Testis (tissue), 2 donors: ENCODE data around the gene PGLYRP2.

Experiments used
- CTCF ChIP-seq, 3 experiments: fragments of 450-650 bp in 2 of 3; fragments of 200-600 bp in 1 of 3; sonication (generic) in 1 of 3; IDR thresholded peaks; one replicate each; pipeline ENCODE4 v1.5.1; 2016 to 2019; ENCODE audit warnings: antibody characterized with exemption in 3 of 3, mild to moderate bottlenecking in 2 of 3, moderate library complexity in 1 of 3
- POLR2A ChIP-seq: fragments of 450-650 bp; IDR thresholded peaks from one replicate; pipeline ENCODE4 v1.6.1; 2017; ENCODE audit warnings: antibody characterized with exemption, mild to moderate bottlenecking, moderate library complexity

DNA sequence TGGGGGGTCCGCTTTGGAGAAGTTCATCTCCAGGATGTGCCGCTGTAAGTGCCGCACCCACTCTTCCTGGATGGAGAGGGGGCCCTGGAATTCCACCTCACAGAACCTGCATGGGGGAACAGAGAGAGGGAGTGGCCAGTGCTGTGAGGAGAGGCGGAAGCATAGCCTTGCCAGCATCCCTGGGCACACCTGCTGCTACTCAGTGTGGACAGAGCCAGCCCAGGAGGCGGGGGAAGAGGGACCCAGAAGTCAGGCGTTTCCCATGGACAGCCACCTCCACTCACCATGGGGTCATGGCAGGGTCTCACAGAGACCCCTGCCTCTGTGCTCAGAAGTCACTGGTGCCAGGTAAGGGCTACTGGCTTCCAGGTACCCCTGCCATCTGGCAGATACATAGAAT is 56.2 kb downstream of the PGLYRP2 start:
- TF ChIP-seq POLR2A (no peak), CTCF (IDR thresholded peaks at IDR 0.05) (no peak)
